Neural crest cell (in vitro differentiated cells): ENCODE results near the gene SERPINI1. TPM values are rescaled to one million over a fixed set of nuclear protein-coding genes. Genes with fewer than 3 reads are reported as not detected.

ENCODE experiments used
- DNase-seq: peaks from one replicate; pipeline ENCODE4 v3.0.0; 2021; ENCODE audit warnings: low read depth, mixed read lengths, low spot score
- H3K27ac Mint-ChIP-seq: one replicate; pipeline ENCODE4 v1.8.0; 2021; ENCODE audit warnings: mild to moderate bottlenecking, mixed read lengths; ENCODE audit not compliant: unreplicated experiment
- H3K27me3 Mint-ChIP-seq: 2 replicates; pipeline ENCODE4 v1.8.0; 2021; ENCODE audit warnings: low read depth, mild to moderate bottlenecking, mixed read lengths
- H3K36me3 Mint-ChIP-seq: 2 replicates; pipeline ENCODE4 v1.8.0; 2021; ENCODE audit warnings: low read depth, mild to moderate bottlenecking, mixed read lengths
- H3K4me1 Mint-ChIP-seq: 2 replicates; pipeline ENCODE4 v1.8.0; 2021; ENCODE audit warnings: mixed read lengths
- H3K4me3 Mint-ChIP-seq: one replicate; pipeline ENCODE4 v1.8.0; 2021; ENCODE audit warnings: mild to moderate bottlenecking, mixed read lengths
- H3K9me3 Mint-ChIP-seq: 2 replicates; pipeline ENCODE4 v1.8.0; 2021; ENCODE audit warnings: mixed read lengths
- CTCF ChIP-seq: fragments of 200-600 bp; sonication (generic); conservative IDR thresholded peaks from 2 replicates; pipeline ENCODE4 v1.5.0; 2021; ENCODE audit warnings: antibody characterized with exemption, mild to moderate bottlenecking
- total RNA-seq: library from RNA; stranded (reverse); gene quantifications from 2 replicates; pipeline ENCODE4 v1.2.1, GENCODE V29; 2021

Gene SERPINI1
- total RNA-seq, 1 donor from 2014 or later: 1.0 TPM

GRCh38 chr3:167785790-167786189 lies 50.3 kb downstream of the SERPINI1 start:
- no peaks in the 10 kb centered on the region for H3K36me3 Mint-ChIP-seq
- TF ChIP-seq CTCF: no peak
- H3K27ac Mint-ChIP-seq: no peak overlapping the region
- DNase-seq: no peak
- no peaks in the 10 kb centered on the region for H3K4me1 Mint-ChIP-seq
- H3K27me3 Mint-ChIP-seq: no peaks in the 10 kb centered on the region
- H3K4me3 Mint-ChIP-seq: no peak overlapping the region
- no peaks in the 10 kb centered on the region for H3K9me3 Mint-ChIP-seq

- Mint-ChIP-seq H3K9me3 (no peaks in the 10 kb centered on the region), H3K27me3 (no peaks in the 10 kb centered on the region), H3K4me1 (no peaks in the 10 kb centered on the region), H3K4me3 (no peak overlapping the region), H3K36me3 (no peaks in the 10 kb centered on the region), H3K27ac (no peak overlapping the region)
- TF ChIP-seq CTCF: no peak
- DNase-seq: no peak
These were observed 51.9 kb downstream of the SERPINI1 start for GRCh38 chr3:167787440-167787839.

- Mint-ChIP-seq H3K4me3 (no peak overlapping the region), H3K36me3 (no peaks in the 10 kb centered on the region), H3K27me3 (no peaks in the 10 kb centered on the region), H3K9me3 (no peaks in the 10 kb centered on the region), H3K27ac (no peak overlapping the region), H3K4me1 (no peaks in the 10 kb centered on the region)
- no peak for DNase-seq
- TF ChIP-seq CTCF: no peak
These were observed 62.9 kb downstream of the SERPINI1 start for GRCh38 chr3:167798443-167798842.

GRCh38 chr3:167808910-167809309 lies 73.4 kb downstream of the SERPINI1 start:
- no peaks in the 10 kb centered on the region for H3K9me3 Mint-ChIP-seq
- no peak overlapping the region for H3K4me3 Mint-ChIP-seq
- no peaks in the 10 kb centered on the region for H3K4me1 Mint-ChIP-seq
- H3K36me3 Mint-ChIP-seq: no peaks in the 10 kb centered on the region
- no peak for TF ChIP-seq CTCF
- no peaks in the 10 kb centered on the region for H3K27me3 Mint-ChIP-seq
- H3K27ac Mint-ChIP-seq: no peak overlapping the region
- DNase-seq: no peak

GRCh38 chr3:167810236-167810635 lies 74.7 kb downstream of the SERPINI1 start:
- Mint-ChIP-seq H3K4me1 (no peaks in the 10 kb centered on the region), H3K27ac (no peak overlapping the region), H3K9me3 (no peaks in the 10 kb centered on the region), H3K27me3 (no peaks in the 10 kb centered on the region), H3K36me3 (no peaks in the 10 kb centered on the region), H3K4me3 (no peak overlapping the region)
- TF ChIP-seq CTCF: no peak
- no peak for DNase-seq

- Mint-ChIP-seq H3K4me1 (no peaks in the 10 kb centered on the region), H3K27me3 (no peaks in the 10 kb centered on the region), H3K9me3 (no peaks in the 10 kb centered on the region), H3K4me3 (no peak overlapping the region), H3K27ac (no peak overlapping the region), H3K36me3 (no peaks in the 10 kb centered on the region)
- DNase-seq: no peak
- TF ChIP-seq CTCF: no peak
These were observed 75.5 kb downstream of the SERPINI1 start for GRCh38 chr3:167811031-167811430.
